Activated naive CD4-positive, alpha-beta T cell treated with anti-CD3 and anti-CD28 coated beads, Interleukin-2, amount 10 ng/mL, durations not matched to agents 7 days and 5 days (primary cell): ENCODE data around the gene SPCS3.
"Not testable (repeated sequence)": the region's sequence is repeated elsewhere in the genome, so short reads cannot be mapped to it uniquely, and the experiment has no call there.

Experiments used
- CTCF ChIA-PET: fragments of 350-600 bp; sonication (Branson Sonifier 250); formaldehyde crosslinking; loops from one replicate; lab custom pipeline; 2021; ENCODE audit warnings: antibody characterized with exemption; lab: Charles Lee
- DNase-seq: peaks from one replicate; pipeline ENCODE4 v3.0.0-alpha.2; 2020
- H3K27ac Mint-ChIP-seq: one replicate; pipeline ENCODE4 v1.8.0; 2021; ENCODE audit warnings: mild to moderate bottlenecking, moderate library complexity, mixed read lengths
- H3K27me3 Mint-ChIP-seq: one replicate; pipeline ENCODE4 v1.8.0; 2021; ENCODE audit warnings: mild to moderate bottlenecking, mixed read lengths
- H3K36me3 Mint-ChIP-seq: one replicate; pipeline ENCODE4 v1.8.0; 2021; ENCODE audit warnings: mixed read lengths
- H3K4me1 Mint-ChIP-seq: one replicate; pipeline ENCODE4 v1.8.0; 2021; ENCODE audit warnings: mixed read lengths
- H3K4me3 Mint-ChIP-seq: one replicate; pipeline ENCODE4 v1.8.0; 2021; ENCODE audit warnings: mild to moderate bottlenecking, moderate library complexity, mixed read lengths
- H3K9me3 Mint-ChIP-seq: one replicate; pipeline ENCODE4 v1.8.0; 2021; ENCODE audit warnings: mixed read lengths

The SPCS3 gene

DNA sequence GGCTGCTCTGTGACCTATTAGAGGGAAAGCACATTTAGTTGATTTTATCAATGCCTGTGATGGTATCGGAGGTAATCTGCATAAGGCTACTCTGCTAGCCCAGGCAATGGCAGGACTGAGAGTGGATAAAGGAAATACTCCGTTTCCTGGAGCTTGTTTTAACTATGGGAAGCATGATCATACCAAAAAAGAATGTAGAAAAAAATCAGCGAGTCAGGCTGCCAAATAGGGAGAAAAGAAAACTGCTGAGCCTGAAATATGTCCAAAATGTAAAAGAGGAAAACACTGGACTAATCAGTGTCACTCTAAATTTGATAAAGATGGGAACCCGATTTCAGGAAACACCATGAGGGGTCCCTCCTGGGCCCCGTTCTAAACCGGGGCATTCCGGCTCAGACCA, 25.6 kb downstream of the SPCS3 start:
- H3K27ac Mint-ChIP-seq, H3K27me3 Mint-ChIP-seq: not testable (repeated sequence)

DNA sequence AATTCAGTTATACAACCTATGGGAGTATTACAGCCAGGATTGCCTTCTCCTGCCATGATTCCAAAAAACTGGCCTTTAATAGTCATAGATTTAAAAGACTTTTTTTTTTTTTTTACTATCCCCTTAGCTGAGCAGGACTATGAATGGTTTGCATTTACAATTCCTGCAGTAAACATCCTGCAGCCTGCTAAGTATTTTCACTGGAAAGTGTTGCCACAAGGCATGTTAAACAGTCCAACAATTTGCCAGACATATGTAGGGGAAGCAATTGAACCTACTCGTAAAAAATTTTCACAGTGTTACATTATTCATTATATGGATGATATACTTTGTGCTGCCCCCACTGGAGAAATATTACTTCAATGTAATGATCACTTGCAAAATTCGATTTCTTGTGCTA, 27.1 kb downstream of the SPCS3 start:
- CTCF ChIA-PET, H3K36me3 Mint-ChIP-seq, H3K27ac Mint-ChIP-seq, H3K27me3 Mint-ChIP-seq, DNase-seq, H3K4me1 Mint-ChIP-seq, H3K4me3 Mint-ChIP-seq: not testable (repeated sequence)
- H3K9me3 Mint-ChIP-seq, result peaks cover 16% of the 10 kb centered on the region

More for the DNA sequence above, 25.6 kb downstream of the SPCS3 start:
- H3K36me3 Mint-ChIP-seq, H3K4me1 Mint-ChIP-seq, H3K4me3 Mint-ChIP-seq, DNase-seq, CTCF ChIA-PET: not testable (repeated sequence)
- peaks cover 16% of the 10 kb centered on the region for H3K9me3 Mint-ChIP-seq

DNA sequence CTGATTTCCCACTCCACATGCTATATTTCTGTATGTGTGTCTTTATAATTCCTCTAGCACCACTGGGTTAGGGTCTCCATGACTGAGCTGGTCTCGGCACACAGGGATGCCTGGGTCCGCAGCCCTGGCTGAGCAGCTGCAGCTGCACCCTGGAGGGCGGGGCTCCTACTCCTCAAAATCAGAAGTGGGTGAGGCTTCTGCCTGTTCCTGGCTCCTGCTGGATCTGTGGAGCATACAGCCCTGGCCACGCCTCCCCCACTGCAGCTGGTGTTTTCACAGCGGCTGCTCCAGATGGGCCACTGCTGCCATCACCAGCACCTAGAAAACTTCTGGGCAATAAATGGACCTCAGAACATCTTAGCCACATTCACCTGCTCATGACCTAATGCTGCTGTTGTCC, 30.9 kb downstream of the SPCS3 start:
- H3K36me3 Mint-ChIP-seq, result no peaks in the 10 kb centered on the region
- H3K27ac Mint-ChIP-seq, result no peak overlapping the region
- H3K9me3 Mint-ChIP-seq, result no peaks in the 10 kb centered on the region
- no peaks in the 10 kb centered on the region for H3K4me1 Mint-ChIP-seq
- no peak for DNase-seq
- CTCF ChIA-PET, result no interaction called here
- H3K4me3 Mint-ChIP-seq, result no peak overlapping the region
- H3K27me3 Mint-ChIP-seq, result no peaks in the 10 kb centered on the region

DNA sequence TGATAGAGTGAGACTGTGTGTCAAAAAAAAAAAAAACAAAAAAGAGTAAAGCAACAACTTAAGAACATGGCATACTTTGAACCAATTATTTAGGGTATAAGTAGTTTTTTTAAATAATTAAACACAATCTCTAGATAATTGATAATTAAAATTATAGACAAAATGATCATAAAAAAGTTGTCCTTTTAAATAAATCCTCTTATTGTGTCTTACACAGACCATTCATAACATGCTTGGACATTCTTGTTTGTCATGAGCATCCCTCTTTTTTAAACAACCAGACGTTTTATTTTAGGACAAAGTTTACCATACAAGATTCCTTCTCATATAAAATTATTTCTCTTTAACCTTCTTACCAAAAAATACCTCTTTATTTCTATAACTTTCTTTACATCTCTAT, 35.1 kb downstream of the SPCS3 start:
- CTCF ChIA-PET, result no interaction called here
- no peak for DNase-seq
- H3K4me3 Mint-ChIP-seq, result no peak overlapping the region
- no peaks in the 10 kb centered on the region for H3K9me3 Mint-ChIP-seq
- no peaks in the 10 kb centered on the region for H3K27me3 Mint-ChIP-seq
- H3K27ac Mint-ChIP-seq, result no peak overlapping the region
- H3K36me3 Mint-ChIP-seq, result no peaks in the 10 kb centered on the region
- no peaks in the 10 kb centered on the region for H3K4me1 Mint-ChIP-seq

DNA sequence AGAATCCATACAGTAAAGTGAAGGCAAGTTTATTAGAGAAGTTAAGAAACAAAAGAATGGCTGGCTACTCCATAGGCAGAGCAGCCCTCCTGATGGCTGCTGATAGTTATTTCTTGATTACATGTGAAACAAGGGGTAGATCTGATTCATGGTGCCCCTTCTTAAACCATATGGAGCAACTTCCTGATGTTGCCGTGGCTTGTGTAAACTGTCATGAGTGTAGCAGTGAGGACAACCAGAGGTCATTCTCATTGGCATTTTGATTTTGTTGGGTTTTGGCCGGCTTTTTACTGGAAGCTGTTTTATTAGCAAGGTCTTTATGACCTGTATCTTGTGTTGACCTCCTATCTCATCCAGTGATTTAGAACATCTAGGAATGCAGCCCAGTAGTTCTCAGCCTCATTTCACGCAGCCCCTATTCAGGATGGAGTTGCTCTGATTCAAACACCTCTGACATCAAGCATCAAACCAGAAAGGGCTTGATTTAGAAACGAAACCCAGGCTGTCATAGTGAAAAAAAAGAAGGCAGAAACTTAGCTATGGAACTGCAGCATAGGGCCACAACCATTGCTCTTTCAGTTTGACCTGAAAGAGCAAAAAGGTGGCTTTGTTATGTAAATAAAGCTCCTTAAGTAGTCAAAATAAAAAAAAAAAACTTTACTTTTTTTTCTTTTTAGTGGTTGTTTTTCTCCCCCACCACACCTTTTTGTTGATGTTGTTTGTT, 37.8 kb downstream of the SPCS3 start:
- Mint-ChIP-seq H3K36me3 (no peaks in the 10 kb centered on the region), H3K9me3 (no peaks in the 10 kb centered on the region), H3K27ac (no peak overlapping the region), H3K27me3 (no peaks in the 10 kb centered on the region), H3K4me1 (no peaks in the 10 kb centered on the region), H3K4me3 (no peak overlapping the region)
- no peak for DNase-seq
- CTCF ChIA-PET, result no interaction called here

DNA sequence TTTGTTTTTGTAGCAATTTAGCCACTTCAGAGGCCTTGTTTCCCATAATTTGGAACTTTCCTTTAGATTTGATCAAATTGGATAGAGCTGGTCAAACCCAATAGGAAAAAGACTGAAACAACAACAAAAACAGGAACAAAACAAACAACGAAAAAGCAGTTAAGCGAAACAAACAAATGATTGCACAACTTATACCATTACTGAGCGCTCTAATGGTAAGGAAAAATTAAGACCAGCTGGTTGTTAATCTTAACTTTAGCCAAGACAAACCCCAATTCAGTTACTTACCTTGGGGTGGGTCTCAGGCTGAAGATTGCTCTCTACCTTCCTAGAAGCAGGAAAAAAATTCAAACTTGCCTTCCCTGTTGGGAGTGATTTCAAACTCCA, 38.3 kb downstream of the SPCS3 start:
- H3K36me3 Mint-ChIP-seq, result no peaks in the 10 kb centered on the region
- CTCF ChIA-PET, result no interaction called here
- DNase-seq, result no peak
- H3K27me3 Mint-ChIP-seq, result no peaks in the 10 kb centered on the region
- no peak overlapping the region for H3K4me3 Mint-ChIP-seq
- H3K4me1 Mint-ChIP-seq, result no peaks in the 10 kb centered on the region
- H3K27ac Mint-ChIP-seq, result no peak overlapping the region
- H3K9me3 Mint-ChIP-seq, result no peaks in the 10 kb centered on the region

DNA sequence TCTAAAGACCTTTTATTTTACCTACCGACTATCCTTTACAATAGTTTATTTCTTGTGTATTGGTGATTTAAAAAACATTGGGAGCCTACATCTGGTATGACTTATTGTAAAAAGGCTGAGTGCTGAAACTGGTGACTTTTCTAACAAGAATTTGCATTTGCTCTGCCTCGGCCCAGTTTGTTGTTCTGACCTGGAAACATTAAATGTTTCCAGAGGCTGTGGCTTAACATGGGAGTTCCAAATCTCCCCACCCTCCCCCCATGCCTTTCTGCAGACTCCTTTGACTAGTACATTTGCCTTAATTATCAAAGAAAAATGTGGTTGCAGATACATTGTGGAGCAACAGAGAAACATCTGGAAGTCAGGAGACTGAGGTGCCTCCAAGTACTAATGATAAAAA, 39.8 kb downstream of the SPCS3 start:
- Mint-ChIP-seq H3K36me3 (no peaks in the 10 kb centered on the region), H3K4me3 (no peak overlapping the region), H3K27ac (no peak overlapping the region), H3K27me3 (no peaks in the 10 kb centered on the region), H3K4me1 (no peaks in the 10 kb centered on the region), H3K9me3 (no peaks in the 10 kb centered on the region)
- DNase-seq, result no peak
- CTCF ChIA-PET, result no interaction called here

DNA sequence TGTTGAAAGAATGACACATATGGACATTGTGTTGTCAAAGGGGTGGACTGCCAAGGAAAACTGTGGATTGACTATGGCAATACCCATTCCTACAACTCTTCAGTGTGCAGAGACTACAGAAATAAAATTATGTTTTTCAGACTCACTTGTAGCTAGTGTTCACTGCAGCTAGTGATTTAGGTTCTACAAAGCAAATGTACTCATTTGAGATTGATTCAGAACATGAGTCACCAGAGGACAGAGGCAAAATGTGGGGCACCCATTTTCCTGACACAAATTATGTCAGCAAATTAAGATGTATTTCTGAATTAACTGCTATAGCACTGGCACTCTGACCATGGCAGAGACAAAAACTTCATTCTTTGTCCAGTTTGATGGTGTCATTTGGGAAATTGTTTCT, 40.7 kb downstream of the SPCS3 start:
- H3K36me3 Mint-ChIP-seq, result no peaks in the 10 kb centered on the region
- no peak overlapping the region for H3K27ac Mint-ChIP-seq
- no peaks in the 10 kb centered on the region for H3K27me3 Mint-ChIP-seq
- CTCF ChIA-PET, result no interaction called here
- H3K4me3 Mint-ChIP-seq, result no peak overlapping the region
- no peaks in the 10 kb centered on the region for H3K4me1 Mint-ChIP-seq
- DNase-seq, result no peak
- no peaks in the 10 kb centered on the region for H3K9me3 Mint-ChIP-seq

DNA sequence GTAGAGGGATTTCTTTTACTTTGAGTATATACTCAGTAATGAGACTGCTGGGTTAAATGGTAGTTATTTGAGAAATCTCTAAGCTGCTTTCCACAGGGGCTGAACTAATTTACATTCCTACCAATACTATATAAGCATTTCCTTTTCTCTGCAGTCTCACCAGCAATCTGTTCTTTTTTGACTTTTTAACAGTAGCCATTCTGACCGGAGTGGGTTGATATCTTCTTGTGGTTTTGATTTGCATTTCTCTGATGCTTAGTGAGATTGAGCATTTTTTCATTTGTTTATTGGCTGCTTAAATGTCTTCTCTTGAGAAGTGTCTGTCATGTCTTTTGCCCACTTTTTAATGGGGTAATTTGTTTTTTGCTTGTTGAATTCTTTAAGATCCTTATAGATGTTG, 43.3 kb downstream of the SPCS3 start:
- no peak for DNase-seq
- CTCF ChIA-PET, result no interaction called here
- no peak overlapping the region for H3K4me3 Mint-ChIP-seq
- H3K9me3 Mint-ChIP-seq, result peaks cover 3% of the 10 kb centered on the region
- no peaks in the 10 kb centered on the region for H3K36me3 Mint-ChIP-seq
- H3K27ac Mint-ChIP-seq, result no peak overlapping the region
- no peaks in the 10 kb centered on the region for H3K4me1 Mint-ChIP-seq
- H3K27me3 Mint-ChIP-seq, result no peaks in the 10 kb centered on the region

DNA sequence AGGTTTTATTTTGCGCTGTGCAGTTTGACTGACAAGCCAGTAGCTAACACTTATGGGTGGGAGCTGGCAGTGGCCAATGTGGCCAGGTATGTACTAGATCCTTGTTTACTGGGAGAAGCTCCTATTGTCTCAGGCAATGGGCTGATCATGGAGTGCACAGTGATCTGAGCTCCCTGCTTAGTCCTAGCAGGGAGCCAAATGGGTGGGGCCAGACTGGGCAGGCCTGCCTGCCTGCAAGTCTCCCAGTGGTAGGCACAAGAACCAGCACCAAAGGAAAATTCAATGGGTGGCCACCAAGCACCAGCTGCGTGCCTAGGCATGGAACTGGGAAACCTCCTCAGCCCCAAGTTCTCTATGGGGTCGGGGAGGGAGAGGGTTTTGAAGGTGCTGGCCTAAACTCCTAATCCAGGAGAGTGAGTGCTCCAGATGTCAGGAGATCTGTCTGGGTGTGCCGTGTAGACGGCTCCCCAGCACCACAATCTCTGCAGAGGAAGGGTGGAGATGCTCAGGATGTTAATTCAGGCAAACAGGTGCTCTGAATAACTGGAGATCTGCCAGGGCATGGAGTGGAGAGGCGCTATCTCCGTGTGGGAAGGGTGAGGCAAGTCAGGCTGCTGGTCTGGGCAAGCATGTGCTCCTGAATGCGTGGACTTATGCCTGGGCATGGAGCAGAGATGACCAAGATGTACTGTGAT, 48.2 kb downstream of the SPCS3 start:
- peaks cover 3% of the 10 kb centered on the region for H3K9me3 Mint-ChIP-seq
- no peak overlapping the region for H3K4me3 Mint-ChIP-seq
- H3K27ac Mint-ChIP-seq, result no peak overlapping the region
- CTCF ChIA-PET, result interaction anchor here (0.8 to 1.2 kb wide), 2 partner anchors 10 to 12 kb away, joined by 3 to 5 read pairs; no protein-coding TSS in a partner anchor
- H3K27me3 Mint-ChIP-seq, result no peaks in the 10 kb centered on the region
- no peak for DNase-seq
- H3K4me1 Mint-ChIP-seq, result no peaks in the 10 kb centered on the region
- H3K36me3 Mint-ChIP-seq, result no peaks in the 10 kb centered on the region

DNA sequence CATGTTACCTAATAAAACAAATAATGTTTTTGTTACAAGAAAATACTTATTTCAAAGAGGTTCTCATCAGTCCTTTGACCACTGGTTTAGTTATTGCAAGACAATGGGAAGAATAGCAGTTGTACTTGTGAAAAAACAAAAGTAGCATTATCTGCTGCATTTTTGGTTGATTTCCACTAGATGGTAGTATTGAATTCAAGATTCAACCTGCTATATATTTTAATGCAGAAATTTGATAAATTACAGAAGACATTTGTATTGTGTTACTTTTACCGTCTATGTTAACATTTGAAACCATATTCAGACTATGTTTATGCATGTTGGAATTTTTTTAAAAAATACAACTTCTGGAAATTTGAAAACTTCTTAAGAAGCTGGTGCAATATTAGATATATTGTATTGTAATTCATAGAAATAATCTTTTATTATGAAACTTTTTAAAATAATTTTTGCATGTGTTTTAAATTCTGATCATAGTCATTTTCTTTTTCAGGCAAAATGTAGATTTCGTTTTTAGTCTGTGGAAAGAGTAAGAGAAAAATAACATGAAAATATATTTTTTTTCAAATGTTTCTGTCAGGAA, 56.4 kb downstream of the SPCS3 start:
- no peaks in the 10 kb centered on the region for H3K9me3 Mint-ChIP-seq
- CTCF ChIA-PET, result interaction anchor here (1.0 kb wide), 1 partner anchor 672 kb away, joined by 5 read pairs; no protein-coding TSS in a partner anchor
- H3K27ac Mint-ChIP-seq, result no peak overlapping the region
- no peaks in the 10 kb centered on the region for H3K36me3 Mint-ChIP-seq
- no peak for DNase-seq
- H3K4me3 Mint-ChIP-seq, result no peak overlapping the region
- H3K4me1 Mint-ChIP-seq, result no peaks in the 10 kb centered on the region
- peaks cover 4% of the 10 kb centered on the region for H3K27me3 Mint-ChIP-seq

DNA sequence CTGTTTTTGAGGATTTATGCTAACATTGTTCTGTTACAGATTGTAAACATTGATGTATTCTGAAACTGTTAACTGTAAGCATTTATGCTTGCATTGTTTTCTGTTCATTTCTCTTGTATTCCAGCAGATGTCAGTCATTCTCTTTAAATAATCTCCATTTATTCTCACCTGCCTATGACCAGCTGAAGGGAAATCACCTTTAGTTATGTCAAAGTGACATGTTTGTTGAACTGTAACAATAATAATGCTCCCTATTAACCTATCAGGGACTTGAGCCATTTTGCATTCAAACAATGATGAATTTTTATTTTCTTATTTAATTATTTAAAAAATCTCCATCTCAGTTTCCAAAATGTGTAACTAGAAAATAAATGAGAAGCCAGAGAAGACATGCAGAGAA, 58.0 kb downstream of the SPCS3 start:
- no peak overlapping the region for H3K27ac Mint-ChIP-seq
- no peaks in the 10 kb centered on the region for H3K36me3 Mint-ChIP-seq
- CTCF ChIA-PET, result interaction anchor here (0.9 to 1.8 kb wide), 2 partner anchors 11 to 669 kb away, joined by 3 to 16 read pairs; no protein-coding TSS in a partner anchor

DNA sequence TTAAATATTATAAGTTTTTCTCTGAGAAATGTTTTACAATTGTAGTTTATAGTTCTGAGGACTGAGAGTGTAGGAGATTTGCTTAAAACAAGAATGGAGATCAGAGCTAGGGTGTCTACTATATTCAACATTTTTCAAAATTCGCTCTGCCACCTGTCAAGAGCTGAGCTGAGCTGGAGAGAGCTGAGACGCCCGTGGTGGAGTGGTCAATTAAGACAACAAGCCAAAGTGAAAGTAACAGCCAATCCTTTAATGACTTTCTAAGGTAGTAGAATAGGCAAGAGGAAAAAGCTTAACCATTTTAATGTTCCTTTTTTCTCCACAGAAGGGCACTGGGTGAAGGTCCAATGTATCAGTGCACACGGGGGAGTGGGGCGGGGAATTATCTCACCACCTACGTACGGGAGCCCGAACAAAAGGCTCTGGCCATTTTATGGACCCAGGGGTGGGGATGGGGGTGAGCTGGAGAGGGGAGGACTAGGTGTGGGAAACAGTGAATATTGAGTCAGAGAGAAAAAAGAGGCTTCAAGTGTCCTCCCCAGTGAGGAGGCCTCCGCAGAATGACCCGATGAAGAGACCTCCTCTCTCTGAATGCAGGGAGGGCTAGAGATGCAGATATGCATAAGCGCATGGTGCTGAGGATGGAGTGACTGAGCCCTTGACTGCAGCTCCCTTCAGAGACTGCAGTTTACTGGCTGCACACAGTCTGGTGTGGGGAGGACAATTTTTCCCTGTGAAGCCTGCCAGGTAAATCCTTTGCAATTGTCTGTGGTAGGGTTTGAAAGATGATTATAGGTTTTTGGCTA, 60.8 kb downstream of the SPCS3 start:
- no peak for DNase-seq
- no peak overlapping the region for H3K4me3 Mint-ChIP-seq
- no peaks in the 10 kb centered on the region for H3K9me3 Mint-ChIP-seq
- H3K27ac Mint-ChIP-seq, result no peak overlapping the region
- peaks cover 4% of the 10 kb centered on the region for H3K27me3 Mint-ChIP-seq
- H3K4me1 Mint-ChIP-seq, result no peaks in the 10 kb centered on the region
- CTCF ChIA-PET, result interaction anchor here (0.6 to 2.0 kb wide), 3 partner anchors 13 to 671 kb away, joined by 4 to 6 read pairs (median 5); no protein-coding TSS in a partner anchor
- H3K36me3 Mint-ChIP-seq, result no peaks in the 10 kb centered on the region

More for the DNA sequence above, 58.0 kb downstream of the SPCS3 start:
- DNase-seq, result no peak
- H3K4me1 Mint-ChIP-seq, result no peaks in the 10 kb centered on the region
- H3K9me3 Mint-ChIP-seq, result no peaks in the 10 kb centered on the region
- no peak overlapping the region for H3K4me3 Mint-ChIP-seq
- H3K27me3 Mint-ChIP-seq, result peaks cover 4% of the 10 kb centered on the region
